ENCODE measurements around the gene ARHGEF7. TPM values are rescaled to one million over a fixed set of nuclear protein-coding genes. Genes with fewer than 3 reads are reported as not detected.

Gene ARHGEF7
- total and polyA plus RNA-seq, 4 experiments from 2014 or later: 6.6 to 73.7 (median 40.7) TPM

DNA sequence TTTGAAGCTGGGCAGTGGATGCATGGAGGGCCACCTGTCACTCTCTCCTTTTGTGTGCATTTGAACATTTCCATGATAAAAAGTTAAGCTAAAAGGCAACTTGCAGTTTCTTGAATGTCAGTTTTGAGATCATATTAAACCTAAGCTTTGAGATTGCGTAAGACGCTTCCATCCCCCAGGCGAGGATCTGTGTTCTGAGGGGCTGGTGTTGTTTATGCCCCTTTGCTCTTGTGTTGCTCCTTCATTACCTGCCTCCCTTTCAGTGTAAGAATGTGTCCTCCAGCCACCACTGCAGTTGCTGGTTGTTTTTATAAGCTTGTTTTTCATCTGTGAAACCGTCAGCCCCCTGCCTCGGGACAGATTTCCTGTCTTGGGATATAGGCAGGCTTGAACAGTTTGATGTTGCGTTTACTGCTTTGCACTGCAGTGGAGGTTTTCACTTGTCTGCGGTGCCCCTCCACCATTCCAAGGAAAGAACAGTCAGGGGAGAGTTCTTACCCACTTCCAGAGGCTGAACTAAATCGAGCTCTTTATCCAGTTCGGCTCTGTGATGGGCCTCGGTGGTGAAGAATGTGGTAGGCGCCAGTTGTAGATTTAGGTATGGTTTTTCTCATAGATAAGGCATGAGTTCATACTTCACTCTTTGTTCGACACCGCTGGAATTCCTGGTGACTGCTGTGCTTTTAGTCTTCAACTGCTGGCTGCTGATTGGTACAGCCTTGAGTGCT lies 96.8 kb downstream of the ARHGEF7 start:
- no peak overlapping the region for H3K27ac ChIP-seq (ENCODE audit: low read depth, low read length)
- no peaks in the 10 kb centered on the region for H3K9me3 ChIP-seq (ENCODE audit: control insufficient read depth in 1 of 2, low read length in 2 of 2)
- ChIA-PET POLR2A (ENCODE audit: partially characterized antibody) (interaction anchor here (1.2 kb wide), 1 partner anchor 10 kb away, joined by 3 read pairs; no protein-coding TSS in a partner anchor), CTCF (ENCODE audit: partially characterized antibody) (interaction anchor here (0.8 to 11.9 kb wide), 7 partner anchors 13 to 217 kb away, joined by 3 to 144 read pairs (median 5); no protein-coding TSS in a partner anchor)
- no peak for DNase-seq
- H3K9me3 Mint-ChIP-seq: no peaks in the 10 kb centered on the region
- intact Hi-C loops (cut with micrococcal nuclease): no loop called here
- H3K36me3 Mint-ChIP-seq: peaks cover 3 to 23% of the 10 kb centered on the region in 2 donors
- no peak overlapping the region for H3K4me3 Mint-ChIP-seq
- no peaks in the 10 kb centered on the region for H3K36me3 ChIP-seq (ENCODE audit: insufficient read depth, low read length)
- H3K27me3 Mint-ChIP-seq: no peaks in the 10 kb centered on the region
- H3K4me1 ChIP-seq (ENCODE audit: insufficient read depth, low read length): no peaks in the 10 kb centered on the region
- H3K4me3 ChIP-seq (ENCODE audit: low read length in 2 of 2): no peak overlapping the region
- H3K27me3 ChIP-seq (ENCODE audit: insufficient read depth, low read length): no peaks in the 10 kb centered on the region
- peaks cover 41 to 83% (median 60%) of the 10 kb centered on the region in 4 donors for H3K4me1 Mint-ChIP-seq
- H3K27ac Mint-ChIP-seq: peak overlapping the region in 4 of 7 donors; percentile 4 to 69 (median 38)

GRCh38 chr13:111212517-111212873 lies 97.4 kb downstream of the ARHGEF7 start:
- no peaks in the 10 kb centered on the region for H3K4me1 ChIP-seq (ENCODE audit: insufficient read depth, low read length)
- DNase-seq: no peak
- intact Hi-C loops (cut with micrococcal nuclease): no loop called here
- no peaks in the 10 kb centered on the region for H3K9me3 ChIP-seq (ENCODE audit: control insufficient read depth in 1 of 2, low read length in 2 of 2)
- H3K27me3 Mint-ChIP-seq: no peaks in the 10 kb centered on the region
- H3K27me3 ChIP-seq (ENCODE audit: insufficient read depth, low read length): no peaks in the 10 kb centered on the region
- H3K36me3 ChIP-seq (ENCODE audit: insufficient read depth, low read length): no peaks in the 10 kb centered on the region
- no peak overlapping the region for H3K4me3 Mint-ChIP-seq
- H3K27ac Mint-ChIP-seq: peak overlapping the region in 2 of 7 donors; percentile 32 to 38
- H3K9me3 Mint-ChIP-seq: no peaks in the 10 kb centered on the region
- ChIA-PET POLR2A (ENCODE audit: partially characterized antibody) (interaction anchor here (1.2 kb wide), 1 partner anchor 10 kb away, joined by 3 read pairs; no protein-coding TSS in a partner anchor), CTCF (ENCODE audit: partially characterized antibody) (interaction anchor here (0.8 to 11.9 kb wide), 4 partner anchors 22 to 145 kb away, joined by 3 to 144 read pairs (median 5); no protein-coding TSS in a partner anchor)
- no peak overlapping the region for H3K4me3 ChIP-seq (ENCODE audit: low read length in 2 of 2)
- H3K4me1 Mint-ChIP-seq: peaks cover 40 to 78% (median 58%) of the 10 kb centered on the region in 4 donors
- H3K27ac ChIP-seq (ENCODE audit: low read depth, low read length): no peak overlapping the region
- H3K36me3 Mint-ChIP-seq: peaks cover 3 to 23% of the 10 kb centered on the region in 2 donors

GRCh38 chr13:111213964-111214726 lies 99.0 kb downstream of the ARHGEF7 start:
- Histone ChIP-seq H3K27ac (ENCODE audit: low read depth, low read length) (no peak overlapping the region), H3K36me3 (ENCODE audit: insufficient read depth, low read length) (peaks cover 8% of the 10 kb centered on the region), H3K4me3 (ENCODE audit: low read length in 2 of 2) (no peak overlapping the region), H3K4me1 (ENCODE audit: insufficient read depth, low read length) (no peaks in the 10 kb centered on the region), H3K9me3 (ENCODE audit: control insufficient read depth in 1 of 2, low read length in 2 of 2) (no peaks in the 10 kb centered on the region), H3K27me3 (ENCODE audit: insufficient read depth, low read length) (no peaks in the 10 kb centered on the region)
- POLR2A ChIA-PET (ENCODE audit: partially characterized antibody): no interaction called here
- Mint-ChIP-seq H3K9me3 (no peaks in the 10 kb centered on the region), H3K4me1 (peaks cover 35 to 71% (median 45%) of the 10 kb centered on the region in 4 donors), H3K27ac (peak overlapping the region in 3 of 7 donors; percentile 17 to 43 (median 29)), H3K27me3 (no peaks in the 10 kb centered on the region), H3K4me3 (no peak overlapping the region), H3K36me3 (peaks cover 3 to 29% of the 10 kb centered on the region in 2 donors)
- CTCF ChIA-PET (ENCODE audit: partially characterized antibody): interaction anchor here (0.9 to 11.9 kb wide), 4 partner anchors 11 to 146 kb away, joined by 3 to 144 read pairs (median 10); no protein-coding TSS in a partner anchor
- intact Hi-C loops (cut with micrococcal nuclease): no loop called here
- DNase-seq: no peak

GRCh38 chr13:111215081-111216047 lies 100.3 kb downstream of the ARHGEF7 start:
- no peaks in the 10 kb centered on the region for H3K4me1 ChIP-seq (ENCODE audit: insufficient read depth, low read length)
- DNase-seq: no peak
- no peaks in the 10 kb centered on the region for H3K9me3 ChIP-seq (ENCODE audit: control insufficient read depth in 1 of 2, low read length in 2 of 2)
- H3K27ac ChIP-seq (ENCODE audit: low read depth, low read length): no peak overlapping the region
- Mint-ChIP-seq H3K36me3 (peaks cover 3 to 31% of the 10 kb centered on the region in 2 donors), H3K27ac (peak overlapping the region in 3 of 7 donors; percentile 2 to 39 (median 5)), H3K9me3 (no peaks in the 10 kb centered on the region), H3K27me3 (no peaks in the 10 kb centered on the region), H3K4me1 (peaks cover 33 to 60% (median 40%) of the 10 kb centered on the region in 4 donors), H3K4me3 (no peak overlapping the region)
- peaks cover 8% of the 10 kb centered on the region for H3K36me3 ChIP-seq (ENCODE audit: insufficient read depth, low read length)
- CTCF ChIA-PET (ENCODE audit: partially characterized antibody): interaction anchor here (0.8 to 11.9 kb wide), 10 partner anchors 10 to 159 kb away, joined by 3 to 144 read pairs (median 5); no protein-coding TSS in a partner anchor
- intact Hi-C loops (cut with micrococcal nuclease): loop anchor here (1.0 kb wide), 1 partner anchor 148 kb away; no protein-coding TSS in a partner anchor
- H3K27me3 ChIP-seq (ENCODE audit: insufficient read depth, low read length): no peaks in the 10 kb centered on the region
- POLR2A ChIA-PET (ENCODE audit: partially characterized antibody): interaction anchor here (1.0 to 1.9 kb wide), 3 partner anchors 26 to 300 kb away, joined by 3 to 6 read pairs (median 4); partner anchors contain the start of gene ANKRD10
- H3K4me3 ChIP-seq (ENCODE audit: low read length in 2 of 2): no peak overlapping the region

DNA sequence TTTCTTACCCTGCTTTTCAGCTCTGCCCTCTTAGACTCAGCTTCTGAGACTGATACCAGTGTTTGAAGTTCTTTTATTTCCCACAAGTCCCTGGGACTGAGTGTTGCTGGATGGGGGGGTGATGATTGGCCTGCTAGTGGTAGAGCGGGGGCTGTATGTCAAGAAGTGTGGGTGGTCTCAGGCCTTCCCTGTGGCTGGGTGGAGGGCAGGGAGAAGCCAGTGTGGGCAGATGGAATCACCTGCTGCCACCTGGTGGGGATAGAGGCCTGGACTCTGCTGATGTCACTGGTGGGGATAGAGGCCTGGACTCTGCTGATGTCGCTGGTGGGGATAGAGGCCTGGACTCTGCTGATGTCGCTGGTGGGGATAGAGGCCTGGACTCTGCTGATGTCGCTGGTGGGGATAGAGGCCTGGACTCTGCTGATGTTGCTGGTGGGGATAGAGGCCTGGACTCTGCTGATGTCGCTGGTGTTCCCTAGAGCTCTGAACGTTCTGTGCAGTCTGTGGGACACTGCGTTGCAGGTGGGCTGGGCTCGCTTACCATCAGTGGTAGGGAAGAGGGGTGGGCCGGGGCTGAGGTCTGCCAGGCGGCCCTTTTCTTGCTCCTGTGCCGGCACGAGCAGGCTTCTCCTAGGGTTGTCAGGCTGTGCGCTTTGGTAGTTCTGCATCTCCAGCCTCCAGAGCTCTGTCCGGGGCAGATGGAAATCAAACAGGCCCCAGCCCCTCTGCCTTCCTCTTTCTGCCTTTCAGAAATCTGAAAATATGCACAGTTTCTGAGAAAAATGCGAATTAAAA lies 101.3 kb downstream of the ARHGEF7 start:
- Histone ChIP-seq H3K9me3 (ENCODE audit: control insufficient read depth in 1 of 2, low read length in 2 of 2) (no peaks in the 10 kb centered on the region), H3K4me1 (ENCODE audit: insufficient read depth, low read length) (no peaks in the 10 kb centered on the region), H3K36me3 (ENCODE audit: insufficient read depth, low read length) (peaks cover 8% of the 10 kb centered on the region), H3K27me3 (ENCODE audit: insufficient read depth, low read length) (no peaks in the 10 kb centered on the region), H3K27ac (ENCODE audit: low read depth, low read length) (no peak overlapping the region), H3K4me3 (ENCODE audit: low read length in 2 of 2) (no peak overlapping the region)
- ChIA-PET POLR2A (ENCODE audit: partially characterized antibody) (interaction anchor here (1.0 to 1.9 kb wide), 3 partner anchors 27 to 301 kb away, joined by 3 to 6 read pairs (median 4); partner anchors contain the start of gene ANKRD10), CTCF (ENCODE audit: partially characterized antibody) (interaction anchor here (0.7 to 11.9 kb wide), 11 partner anchors 9 to 160 kb away, joined by 3 to 144 read pairs (median 4); no protein-coding TSS in a partner anchor)
- peak in 4 of 5 donors; percentile 14 to 32 (median 23) for DNase-seq
- H3K9me3 Mint-ChIP-seq: no peaks in the 10 kb centered on the region
- intact Hi-C loops (cut with micrococcal nuclease): loop anchor here (1.0 kb wide), 1 partner anchor 149 kb away; no protein-coding TSS in a partner anchor
- H3K27ac Mint-ChIP-seq: peak overlapping the region in 5 of 7 donors; percentile 39 to 82 (median 60)
- H3K4me1 Mint-ChIP-seq: peaks cover 30 to 52% (median 35%) of the 10 kb centered on the region in 4 donors
- H3K4me3 Mint-ChIP-seq: no peak overlapping the region
- peaks cover 0 to 28% of the 10 kb centered on the region in 2 donors for H3K36me3 Mint-ChIP-seq
- no peaks in the 10 kb centered on the region for H3K27me3 Mint-ChIP-seq

DNA sequence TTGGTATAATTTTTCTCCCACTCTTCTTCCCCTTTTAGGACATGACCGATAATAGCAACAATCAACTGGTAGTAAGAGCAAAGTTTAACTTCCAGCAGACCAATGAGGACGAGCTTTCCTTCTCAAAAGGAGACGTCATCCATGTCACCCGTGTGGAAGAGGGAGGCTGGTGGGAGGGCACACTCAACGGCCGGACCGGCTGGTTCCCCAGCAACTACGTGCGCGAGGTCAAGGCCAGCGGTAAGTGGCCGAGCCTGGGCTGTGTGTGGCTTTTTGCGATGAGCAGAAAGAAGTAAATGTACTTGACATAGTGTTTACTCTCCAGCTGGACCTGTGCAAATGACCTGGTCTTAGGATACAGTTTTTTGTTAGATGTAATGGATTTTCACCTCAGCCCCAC lies 102.5 kb downstream of the ARHGEF7 start:
- no peaks in the 10 kb centered on the region for H3K4me1 ChIP-seq (ENCODE audit: insufficient read depth, low read length)
- intact Hi-C loops (cut with micrococcal nuclease): no loop called here
- H3K4me3 ChIP-seq (ENCODE audit: low read length in 2 of 2): no peak overlapping the region
- no peaks in the 10 kb centered on the region for H3K27me3 ChIP-seq (ENCODE audit: insufficient read depth, low read length)
- no peaks in the 10 kb centered on the region for H3K27me3 Mint-ChIP-seq
- H3K36me3 Mint-ChIP-seq: peaks cover 0 to 28% of the 10 kb centered on the region in 2 donors
- peaks cover 8% of the 10 kb centered on the region for H3K36me3 ChIP-seq (ENCODE audit: insufficient read depth, low read length)
- H3K9me3 Mint-ChIP-seq: no peaks in the 10 kb centered on the region
- no peaks in the 10 kb centered on the region for H3K9me3 ChIP-seq (ENCODE audit: control insufficient read depth in 1 of 2, low read length in 2 of 2)
- POLR2A ChIA-PET (ENCODE audit: partially characterized antibody): interaction anchor here (1.9 kb wide), 1 partner anchor 29 kb away, joined by 6 read pairs; no protein-coding TSS in a partner anchor
- peak overlapping the region in 3 of 7 donors; percentile 30 to 57 (median 39) for H3K27ac Mint-ChIP-seq
- no peak overlapping the region for H3K4me3 Mint-ChIP-seq
- CTCF ChIA-PET (ENCODE audit: partially characterized antibody): interaction anchor here (0.8 to 11.9 kb wide), 3 partner anchors 7 to 150 kb away, joined by 4 to 144 read pairs (median 14); no protein-coding TSS in a partner anchor
- peaks cover 26 to 43% (median 28%) of the 10 kb centered on the region in 4 donors for H3K4me1 Mint-ChIP-seq
- no peak for DNase-seq
- H3K27ac ChIP-seq (ENCODE audit: low read depth, low read length): no peak overlapping the region

All from CD4-positive, alpha-beta memory T cell (primary cell).